H1 (cell line): ENCODE results near the gene SLC25A26. TPM values are rescaled to one million over a fixed set of nuclear protein-coding genes. Genes with fewer than 3 reads are reported as not detected.

Experiments used
- CREB1 ChIP-seq: IDR thresholded peaks from 2 replicates; pipeline ENCODE4 v1.6.1; 2012; ENCODE audit warnings: inconsistent platforms
- TEAD4 ChIP-seq: IDR thresholded peaks from 2 replicates; pipeline ENCODE4 v1.6.1; 2012; ENCODE audit warnings: low read depth, low read length, inconsistent platforms, mixed read lengths
- polyA plus RNA-seq, 7 experiments: library from polyadenylated mRNA; depleted of rRNA in 3 of 7; stranded (reverse) in 5 of 7; unstranded in 2 of 7; fragments of >200 nt in 5 of 7; fragments of 200-250 nt in 2 of 7; gene quantifications; 1 replicate in 5 of 7; 2 replicates in 1 of 7; 4 replicates in 1 of 7; pipeline versions ENCODE4 v1.2.1 to v1.2.3, GENCODE V29; 2011 to 2013; ENCODE audit warnings: missing spikeins in 2 of 7, mixed read lengths in 2 of 7
- total RNA-seq: library from RNA; stranded (reverse); fragmentation: NEBNext Ultra II Directional; extraction: Animal tissue kit (Norgen Biotek cat#: 25700); gene quantifications from 2 replicates; pipeline ENCODE4 v1.2.1, GENCODE V29; 2021

SLC25A26 gene
- total and polyA plus RNA-seq, 2 of the 8 experiments (the other 6 are each of a cell fraction or from before 2014, with no cell fraction given) = 30.0 to 37.0 TPM

DNA sequence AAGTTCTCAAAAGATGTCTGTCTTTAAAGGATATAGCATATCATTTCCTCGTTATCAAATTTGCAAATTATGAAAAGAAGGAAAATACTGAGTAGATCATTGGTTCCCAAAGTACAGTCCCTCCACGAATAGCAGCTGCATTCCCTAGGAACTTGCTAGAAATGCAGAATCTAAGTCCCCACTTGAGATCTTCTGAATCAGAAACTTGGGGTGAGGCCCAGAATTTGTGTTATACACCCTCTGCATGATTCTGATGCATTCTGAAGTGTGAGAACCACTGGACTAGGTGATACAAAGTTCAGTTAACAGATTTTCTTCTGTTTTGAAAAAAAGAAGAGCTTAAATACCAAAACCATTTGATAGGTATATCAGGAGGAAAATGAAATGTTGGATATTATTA is 77.1 kb downstream of the SLC25A26 start (continued):
- TF ChIP-seq TEAD4 = no peak
- no peak for TF ChIP-seq CREB1
- TF ChIP-seq, all 59 proteins: peak for 0
